Pancreas (tissue), 10 donors: ENCODE measurements around the gene NOS1AP. TPM values are rescaled to one million over a fixed set of nuclear protein-coding genes. Genes with fewer than 3 reads are reported as not detected.

Source experiments
- ATAC-seq, 4 donors: fragments of 200-7000 bp; cut with Tn5 transposase; one replicate each; pipeline versions ENCODE4 v1.8.0 to v1.9.1; 2020; ENCODE audit warnings: mild to moderate bottlenecking in 4 of 4, moderate library complexity in 4 of 4
- DNase-seq, 6 donors: peaks; one replicate each; pipeline ENCODE4 v3.0.0-alpha.2; 2020
- FAIRE-seq: peaks from 2 replicates; lab custom pipeline; 2012; peaks lifted over from hg19 to GRCh38; lab: Jason Lieb, UNC
- H3K27ac ChIP-seq, 4 donors: fragments of 200-600 bp; sonication (generic); 1 replicate in 3 of 4; 2 replicates in 1 of 4; pipeline versions ENCODE4 v1.5.0 to v1.8.0; 2020
- H3K27me3 ChIP-seq, 4 donors: fragments of 200-600 bp; one replicate each; pipeline ENCODE4 v1.8.0; 2021
- H3K36me3 ChIP-seq, 3 donors: fragments of 200-600 bp; sonication (generic) in 1 of 3; one replicate each; pipeline versions ENCODE4 v1.5.0 to v1.8.0; 2020 to 2021
- H3K4me1 ChIP-seq, 3 donors: fragments of 200-600 bp; one replicate each; pipeline ENCODE4 v1.8.0; 2021
- H3K4me3 ChIP-seq, 4 donors: fragments of 200-600 bp; sonication (generic) in 2 of 4; one replicate each; pipeline versions ENCODE4 v1.5.0 to v1.8.0; 2020 to 2021
- H3K9me3 ChIP-seq, 4 donors: fragments of 200-600 bp; one replicate each; pipeline ENCODE4 v1.8.0; 2021
- WGBS, 2 donors: extraction: QIAGEN DNeasy Blood & Tissue Kit; methylation state at CpG; one replicate each; pipeline ENCODE4 v1.1.7; 2013; 5-methylcytosine and 5-hydroxymethylcytosine counted together
- intact Hi-C, 3 donors: fragments of 100-400 bp; cut with DNase I; formaldehyde crosslinking; loops; one replicate each; pipeline versions ENCODE4 v1.11.1 to v1.14.2; 2022
- polyA plus RNA-seq, 2 donors: library from polyadenylated mRNA; stranded (reverse); fragments of 200-250 nt; gene quantifications; one replicate each; pipeline ENCODE4 v1.2.3, GENCODE V29; 2013
- total RNA-seq, 6 donors: library from RNA; stranded (reverse); fragmentation: NEBNext Ultra II Directional in 4 of 6; extraction: Animal tissue kit (Norgen Biotek cat#: 25700) in 4 of 6; gene quantifications; one replicate each; pipeline versions ENCODE4 v1.2.1 to v1.2.4, GENCODE V29; 2021 to 2023
- TF ChIP-seq, protein P1 (sequence below), 4 donors: fragments of 200-600 bp; sonication (generic) in 3 of 4; IDR thresholded peaks; one replicate each; pipeline versions ENCODE4 v1.5.0 to v1.8.0; 2021; ENCODE audit warnings: antibody characterized with exemption in 4 of 4
- donor health status: healthy with polysubstance abuse.
- donor health status: DM: no; HTN: no; CAD: no; lungs with moderate emphysema.
- donor health status: DM: no; HTN: no; CAD: no.
- donor health status: control.
- donor health status: control.
- donor health status: Bipolar disorder and iron deficiency.
- donor health status: DM: yes; HTN: yes; CAD: no.
- donor health status: DM: no; HTN: no; CAD: no.
- donor health status: DM: no; HTN: no; CAD: no.
- donor health status: DM: yes; HTN: yes; CAD: no.

The NOS1AP gene
- total and polyA plus RNA-seq, 8 donors = 0.40 to 2.8 (median 1.7) TPM

DNA sequence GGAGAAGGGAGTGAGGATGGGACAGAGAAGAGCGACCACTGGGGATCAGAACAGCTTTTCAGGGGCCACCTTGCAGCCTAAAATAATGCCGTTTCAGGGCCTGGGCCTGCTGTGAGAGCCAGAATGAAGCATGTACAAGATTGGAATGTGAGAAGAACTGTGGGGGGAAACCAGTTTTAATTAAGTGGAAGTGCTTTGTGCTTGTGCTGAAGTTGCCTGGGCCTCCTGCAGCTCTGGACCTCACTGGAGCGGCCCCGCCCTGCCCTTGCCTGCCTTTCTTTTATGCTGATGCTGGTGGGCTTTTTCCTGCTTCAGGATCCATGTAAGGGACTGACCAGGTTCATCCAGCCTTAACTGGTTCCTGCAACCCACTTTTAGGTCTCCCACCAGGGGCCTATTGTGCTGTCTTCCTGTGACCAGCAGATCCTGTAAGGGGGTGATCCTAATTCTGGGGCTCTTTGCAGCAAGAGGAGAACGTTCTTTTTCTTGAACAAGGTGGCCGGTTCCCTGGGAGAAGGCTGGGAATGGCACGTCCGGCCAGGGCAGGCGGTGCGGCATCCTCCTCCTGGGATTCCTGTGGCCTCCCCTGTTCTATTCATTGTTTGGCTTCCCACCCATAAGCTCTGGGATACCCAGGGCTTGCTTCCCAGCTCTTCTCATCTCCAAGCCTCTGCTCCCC, 315.2 kb downstream of the NOS1AP start:
- TF ChIP-seq, protein P1, sequence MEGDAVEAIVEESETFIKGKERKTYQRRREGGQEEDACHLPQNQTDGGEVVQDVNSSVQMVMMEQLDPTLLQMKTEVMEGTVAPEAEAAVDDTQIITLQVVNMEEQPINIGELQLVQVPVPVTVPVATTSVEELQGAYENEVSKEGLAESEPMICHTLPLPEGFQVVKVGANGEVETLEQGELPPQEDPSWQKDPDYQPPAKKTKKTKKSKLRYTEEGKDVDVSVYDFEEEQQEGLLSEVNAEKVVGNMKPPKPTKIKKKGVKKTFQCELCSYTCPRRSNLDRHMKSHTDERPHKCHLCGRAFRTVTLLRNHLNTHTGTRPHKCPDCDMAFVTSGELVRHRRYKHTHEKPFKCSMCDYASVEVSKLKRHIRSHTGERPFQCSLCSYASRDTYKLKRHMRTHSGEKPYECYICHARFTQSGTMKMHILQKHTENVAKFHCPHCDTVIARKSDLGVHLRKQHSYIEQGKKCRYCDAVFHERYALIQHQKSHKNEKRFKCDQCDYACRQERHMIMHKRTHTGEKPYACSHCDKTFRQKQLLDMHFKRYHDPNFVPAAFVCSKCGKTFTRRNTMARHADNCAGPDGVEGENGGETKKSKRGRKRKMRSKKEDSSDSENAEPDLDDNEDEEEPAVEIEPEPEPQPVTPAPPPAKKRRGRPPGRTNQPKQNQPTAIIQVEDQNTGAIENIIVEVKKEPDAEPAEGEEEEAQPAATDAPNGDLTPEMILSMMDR (IDR thresholded peaks at IDR 0.05) = no peak
- intact Hi-C loops = loop anchor here in 2 of 3 donors (5.0 to 10.0 kb wide), 2 partner anchors 327 to 330 kb away; no protein-coding TSS in a partner anchor
- H3K27ac ChIP-seq = no peak overlapping the region
- FAIRE-seq (no peak), DNase-seq (no peak), ATAC-seq (no peak)
- no peaks in the 10 kb centered on the region for H3K36me3 ChIP-seq
- no peaks in the 10 kb centered on the region for H3K27me3 ChIP-seq
- no peaks in the 10 kb centered on the region for H3K9me3 ChIP-seq
- WGBS, 2 donors = 92 to 96% methylated on average over 10 of the region's 10 CpGs
- no peak overlapping the region for H3K4me3 ChIP-seq
- H3K4me1 ChIP-seq = no peaks in the 10 kb centered on the region

DNA sequence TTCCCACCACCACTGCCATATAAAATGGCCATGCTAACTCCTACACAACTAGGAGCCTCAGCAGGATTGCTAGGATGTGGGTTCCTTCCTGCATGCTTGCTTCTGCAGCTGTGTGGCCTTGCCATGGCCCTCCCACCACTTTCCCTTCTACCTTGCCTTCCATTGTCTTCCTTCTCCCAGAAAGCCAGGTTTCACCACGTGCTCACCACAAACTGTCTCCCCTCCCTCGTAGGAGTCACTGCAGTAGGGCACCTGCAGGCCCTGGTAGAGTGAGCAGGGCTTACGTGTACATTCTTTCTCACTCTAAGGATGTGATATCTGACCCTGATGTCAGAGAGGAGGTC, 315.8 kb downstream of the NOS1AP start:
- ATAC-seq = no peak
- Histone ChIP-seq H3K4me3 (no peak overlapping the region), H3K27me3 (no peaks in the 10 kb centered on the region), H3K27ac (no peak overlapping the region), H3K9me3 (no peaks in the 10 kb centered on the region), H3K36me3 (no peaks in the 10 kb centered on the region), H3K4me1 (no peaks in the 10 kb centered on the region)
- no peak for DNase-seq
- TF ChIP-seq, protein P1 (IDR thresholded peaks at IDR 0.05) = no peak
- intact Hi-C loops = loop anchor here in 2 of 3 donors (5.0 to 10.0 kb wide), 2 partner anchors 328 to 330 kb away; no protein-coding TSS in a partner anchor
- 84% methylated on average over 3 of the region's 3 CpGs for WGBS, 2 donors
- no peak for FAIRE-seq

GRCh38 chr1:162385702-162386101, 316.2 kb downstream of the NOS1AP start:
- intact Hi-C loops = loop anchor here in 2 of 3 donors (5.0 to 10.0 kb wide), 2 partner anchors 328 to 331 kb away; no protein-coding TSS in a partner anchor
- H3K36me3 ChIP-seq = no peaks in the 10 kb centered on the region
- no peak overlapping the region for H3K27ac ChIP-seq
- no peak overlapping the region for H3K4me3 ChIP-seq
- no peaks in the 10 kb centered on the region for H3K4me1 ChIP-seq
- no peak for FAIRE-seq
- H3K9me3 ChIP-seq = no peaks in the 10 kb centered on the region
- no peaks in the 10 kb centered on the region for H3K27me3 ChIP-seq
- TF ChIP-seq, protein P1 (IDR thresholded peaks at IDR 0.05) = no peak
- WGBS, 2 donors = 84 to 88% methylated on average over 3 of the region's 3 CpGs
- DNase-seq = no peak
- ATAC-seq = no peak

GRCh38 chr1:162386292-162387225, 317.1 kb downstream of the NOS1AP start:
- no peak for FAIRE-seq
- no peak for ATAC-seq
- Histone ChIP-seq H3K9me3 (no peaks in the 10 kb centered on the region), H3K36me3 (no peaks in the 10 kb centered on the region), H3K27ac (no peak overlapping the region), H3K4me3 (no peak overlapping the region), H3K27me3 (no peaks in the 10 kb centered on the region), H3K4me1 (no peaks in the 10 kb centered on the region)
- TF ChIP-seq, protein P1 (IDR thresholded peaks at IDR 0.05) = no peak
- DNase-seq = no peak
- intact Hi-C loops = loop anchor here in 2 of 3 donors (5.0 to 10.0 kb wide), 2 partner anchors 329 to 332 kb away; no protein-coding TSS in a partner anchor
- WGBS, 2 donors = 78 to 80% methylated on average over 8 of the region's 8 CpGs
